Glutamatergic neuron (in vitro differentiated cells): ENCODE results near the gene KIRREL2. TPM values are rescaled to one million over a fixed set of nuclear protein-coding genes. Genes with fewer than 3 reads are reported as not detected.

Experiments used
- DNase-seq: peaks from one replicate; pipeline ENCODE4 v3.0.0; 2022
- H3K27ac Mint-ChIP-seq: one replicate; pipeline ENCODE4 v1.8.0; 2020; ENCODE audit warnings: mild to moderate bottlenecking, mixed read lengths, inconsistent platforms; ENCODE audit not compliant: unreplicated experiment
- H3K27me3 Mint-ChIP-seq: one replicate; pipeline ENCODE4 v1.8.0; 2020; ENCODE audit warnings: mild to moderate bottlenecking, moderate library complexity, mixed read lengths, inconsistent platforms; ENCODE audit not compliant: unreplicated experiment
- H3K36me3 Mint-ChIP-seq: one replicate; pipeline ENCODE4 v1.8.0; 2020; ENCODE audit warnings: mild to moderate bottlenecking, mixed read lengths, inconsistent platforms; ENCODE audit not compliant: unreplicated experiment
- H3K4me1 Mint-ChIP-seq: one replicate; pipeline ENCODE4 v1.8.0; 2020; ENCODE audit warnings: mild to moderate bottlenecking, low read depth, mixed read lengths, inconsistent platforms; ENCODE audit not compliant: unreplicated experiment
- H3K4me3 Mint-ChIP-seq: one replicate; pipeline ENCODE4 v1.8.0; 2020; ENCODE audit warnings: mild to moderate bottlenecking, mixed read lengths, inconsistent platforms; ENCODE audit not compliant: unreplicated experiment
- H3K9me3 Mint-ChIP-seq: one replicate; pipeline ENCODE4 v1.8.0; 2020; ENCODE audit warnings: mild to moderate bottlenecking, moderate library complexity, mixed read lengths, inconsistent platforms; ENCODE audit not compliant: unreplicated experiment
- CTCF ChIP-seq: fragments of 200-600 bp; sonication (generic); IDR thresholded peaks from one replicate; pipeline ENCODE4 v1.5.0; 2021; ENCODE audit not compliant: partially characterized antibody, unreplicated experiment
- total RNA-seq: library from RNA; stranded (reverse); fragmentation: NEBNext Ultra II Directional; extraction: Animal tissue kit (Norgen Biotek cat#: 25700); gene quantifications from one replicate; pipeline ENCODE4 v1.2.1, GENCODE V29; 2021; ENCODE audit not compliant: unreplicated experiment

Gene KIRREL2
- total RNA-seq, 1 donor from 2014 or later = 47.1 TPM

GRCh38 chr19:35901854-35902661, 45.3 kb downstream of the KIRREL2 start, which contains the start of gene HCST:
TSS of gene HCST (plus strand) at chr19:35902529. CDS start at chr19:35902594, 65 bp downstream.
- no peak for DNase-seq
- no peak for TF ChIP-seq CTCF
- peaks cover 10% of the 10 kb centered on the region for H3K4me1 Mint-ChIP-seq
- no peaks in the 10 kb centered on the region for H3K36me3 Mint-ChIP-seq
- H3K9me3 Mint-ChIP-seq = peaks cover 3% of the 10 kb centered on the region
- H3K27ac Mint-ChIP-seq = peak within 1 kb of the TSS; percentile 23
- peak within 1 kb of the TSS; percentile 68 for H3K4me3 Mint-ChIP-seq
- peaks cover 8% of the 10 kb centered on the region for H3K27me3 Mint-ChIP-seq

GRCh38 chr19:35902870-35903475, 46.3 kb downstream of the KIRREL2 start:
- H3K9me3 Mint-ChIP-seq = peaks cover 4% of the 10 kb centered on the region
- H3K27me3 Mint-ChIP-seq = peaks cover 10% of the 10 kb centered on the region
- TF ChIP-seq CTCF = no peak
- peak overlapping the region; percentile 38 for H3K4me3 Mint-ChIP-seq
- no peak overlapping the region for H3K27ac Mint-ChIP-seq
- peaks cover 10% of the 10 kb centered on the region for H3K4me1 Mint-ChIP-seq
- no peak for DNase-seq
- H3K36me3 Mint-ChIP-seq = no peaks in the 10 kb centered on the region

GRCh38 chr19:35903550-35904179, 47.0 kb downstream of the KIRREL2 start:
- TF ChIP-seq CTCF = no peak
- Mint-ChIP-seq H3K9me3 (peaks cover 4% of the 10 kb centered on the region), H3K36me3 (no peaks in the 10 kb centered on the region), H3K4me3 (peak overlapping the region; percentile 46), H3K27me3 (peaks cover 8% of the 10 kb centered on the region), H3K27ac (no peak overlapping the region), H3K4me1 (peaks cover 10% of the 10 kb centered on the region)
- DNase-seq = peak; percentile 26

GRCh38 chr19:35904311-35905068, 47.8 kb downstream of the KIRREL2 start:
- Mint-ChIP-seq H3K4me1 (peaks cover 7% of the 10 kb centered on the region), H3K27ac (no peak overlapping the region)

More at GRCh38 chr19:35904311-35905068, 47.8 kb downstream of the KIRREL2 start:
- no peak for DNase-seq
- peaks cover 8% of the 10 kb centered on the region for H3K27me3 Mint-ChIP-seq
- H3K9me3 Mint-ChIP-seq = peaks cover 4% of the 10 kb centered on the region
- no peak for TF ChIP-seq CTCF
- H3K4me3 Mint-ChIP-seq = no peak overlapping the region
- H3K36me3 Mint-ChIP-seq = no peaks in the 10 kb centered on the region
